Forelimb muscle (tissue), 1 donor: Measurements from ENCODE around the gene TSC22D2. TPM values are rescaled to one million over a fixed set of nuclear protein-coding genes. Genes with fewer than 3 reads are reported as not detected.
"Not testable (repeated sequence)": the region's sequence is repeated elsewhere in the genome, so short reads cannot be mapped to it uniquely, and the experiment has no call there.

ENCODE experiments used
- DNase-seq: peaks from one replicate; pipeline ENCODE4 v3.0.0-alpha.2; 2013; ENCODE audit warnings: low read depth
- polyA plus RNA-seq: library from polyadenylated mRNA; unstranded; fragments of 120-200 nt; gene quantifications from one replicate; pipeline ENCODE4 v1.2.1, GENCODE V29; 2013; ENCODE audit not compliant: insufficient read length

The TSC22D2 gene
- polyA plus RNA-seq, 1 donor: 46.8 TPM

GRCh38 chr3:150449169-150449721 lies 41.1 kb downstream of the TSC22D2 start:
- no peak for DNase-seq

- no peak for DNase-seq
These were observed 42.8 kb downstream of the TSC22D2 start for GRCh38 chr3:150450916-150451315.

GRCh38 chr3:150451329-150452048 lies 43.4 kb downstream of the TSC22D2 start:
- no peak for DNase-seq

- DNase-seq: no peak
These were observed 45.3 kb downstream of the TSC22D2 start for GRCh38 chr3:150453353-150453752.

- DNase-seq: no peak
These were observed 46.0 kb downstream of the TSC22D2 start for GRCh38 chr3:150454085-150454484.

GRCh38 chr3:150454622-150455021 lies 46.5 kb downstream of the TSC22D2 start:
- no peak for DNase-seq

GRCh38 chr3:150455341-150455740 lies 47.2 kb downstream of the TSC22D2 start:
- no peak for DNase-seq

- no peak for DNase-seq
These were observed 49.9 kb downstream of the TSC22D2 start for GRCh38 chr3:150458001-150458400.

GRCh38 chr3:150460484-150460883 lies 52.4 kb downstream of the TSC22D2 start:
- no peak for DNase-seq

GRCh38 chr3:150461399-150461798 lies 53.3 kb downstream of the TSC22D2 start:
- DNase-seq: no peak

GRCh38 chr3:150462108-150462507 lies 54.0 kb downstream of the TSC22D2 start:
- no peak for DNase-seq

GRCh38 chr3:150464684-150465083 lies 56.6 kb downstream of the TSC22D2 start:
- DNase-seq: no peak

- DNase-seq: no peak
These were observed 59.3 kb downstream of the TSC22D2 start for GRCh38 chr3:150467381-150467780.

GRCh38 chr3:150469031-150469930 lies 61.2 kb downstream of the TSC22D2 start:
- DNase-seq: peak; percentile 72

GRCh38 chr3:150469931-150470740 lies 62.0 kb downstream of the TSC22D2 start:
- no peak for DNase-seq

GRCh38 chr3:150472421-150472820 lies 64.3 kb downstream of the TSC22D2 start:
- no peak for DNase-seq

GRCh38 chr3:150473161-150473560 lies 65.1 kb downstream of the TSC22D2 start:
- not testable (repeated sequence) for DNase-seq

GRCh38 chr3:150479370-150479769 lies 71.3 kb downstream of the TSC22D2 start:
- DNase-seq: no peak

- no peak for DNase-seq
These were observed 72.8 kb downstream of the TSC22D2 start for GRCh38 chr3:150480877-150481276.

- DNase-seq: no peak
These were observed 75.1 kb downstream of the TSC22D2 start for GRCh38 chr3:150483226-150483625.

- DNase-seq: no peak
These were observed 76.3 kb downstream of the TSC22D2 start for GRCh38 chr3:150484410-150484809.

- DNase-seq: no peak
These were observed 80.8 kb downstream of the TSC22D2 start for GRCh38 chr3:150488867-150489266.
